Measurements from ENCODE around the gene MICAL3. TPM values are rescaled to one million over a fixed set of nuclear protein-coding genes. Genes with fewer than 3 reads are reported as not detected.
A peak's percentile ranks its signal among the peaks of the same experiment; 100 is the strongest.

MICAL3 gene
- total RNA-seq, 1 experiment from 2014 or later, result 15.2 TPM

- DNase-seq (ENCODE audit: extremely low read depth, low read depth), result no peak
These were observed 166.3 kb downstream of the MICAL3 start for GRCh38 chr22:17858033-17858432.

- DNase-seq (ENCODE audit: extremely low read depth, low read depth), result no peak
These were observed 168.6 kb downstream of the MICAL3 start for GRCh38 chr22:17855572-17856290.

- no peak for DNase-seq (ENCODE audit: extremely low read depth, low read depth)
These were observed 171.3 kb downstream of the MICAL3 start for GRCh38 chr22:17853073-17853472.

DNA sequence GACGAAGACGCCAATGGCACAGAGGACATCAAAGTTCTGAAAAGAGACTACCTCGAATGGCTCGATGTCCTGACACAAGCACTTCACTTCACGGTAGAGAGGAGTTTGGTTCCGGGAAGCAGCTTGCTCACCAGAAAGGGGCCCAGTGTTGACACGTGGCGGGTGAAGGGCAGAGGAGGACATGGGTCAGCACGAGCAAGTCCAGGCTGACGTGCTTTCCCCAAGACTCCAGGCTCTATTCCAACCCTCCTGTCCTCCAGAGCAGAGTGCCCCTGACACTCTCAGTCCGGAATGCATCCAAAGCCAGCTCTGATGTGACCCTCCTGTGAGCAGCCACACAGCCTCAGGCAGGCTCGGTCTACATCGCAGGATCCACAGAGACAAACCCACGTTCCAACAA, 172.6 kb downstream of the MICAL3 start:
- no peak for DNase-seq (ENCODE audit: extremely low read depth, low read depth)

GRCh38 chr22:17847360-17848078, 176.8 kb downstream of the MICAL3 start:
- no peak for DNase-seq (ENCODE audit: extremely low read depth, low read depth)

DNA sequence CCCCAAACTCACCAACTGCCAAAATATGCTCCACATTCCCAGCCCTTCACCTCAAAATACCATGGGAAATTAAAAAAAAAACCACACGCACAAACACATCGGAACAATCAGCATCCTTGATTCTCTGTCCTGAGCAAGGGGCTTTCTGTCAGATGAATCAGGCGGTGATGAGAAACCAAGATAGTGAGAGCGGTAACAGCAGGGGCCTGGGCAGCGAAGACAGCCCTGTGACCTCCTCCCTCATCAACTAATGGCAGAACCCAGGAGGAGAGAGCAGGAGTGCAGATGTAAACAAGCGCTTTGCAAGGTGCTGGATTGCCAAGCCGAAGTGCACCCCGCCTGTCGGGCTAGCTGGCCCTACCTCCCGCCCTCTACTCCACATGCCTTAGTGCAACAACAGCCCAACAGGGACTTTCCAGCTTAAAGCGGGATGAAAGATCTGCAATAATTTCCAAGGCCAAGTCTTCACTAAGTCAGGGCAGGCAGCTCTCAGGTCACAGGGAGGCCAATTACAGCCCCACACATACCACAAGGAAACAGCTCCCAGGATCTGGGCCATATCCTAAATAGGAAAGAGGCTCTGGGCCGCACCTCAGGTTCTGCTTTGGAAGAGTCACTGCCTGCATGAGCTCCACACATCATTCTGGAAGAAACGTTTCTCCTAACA, 177.9 kb downstream of the MICAL3 start:
- no peak for DNase-seq (ENCODE audit: extremely low read depth, low read depth)

DNA sequence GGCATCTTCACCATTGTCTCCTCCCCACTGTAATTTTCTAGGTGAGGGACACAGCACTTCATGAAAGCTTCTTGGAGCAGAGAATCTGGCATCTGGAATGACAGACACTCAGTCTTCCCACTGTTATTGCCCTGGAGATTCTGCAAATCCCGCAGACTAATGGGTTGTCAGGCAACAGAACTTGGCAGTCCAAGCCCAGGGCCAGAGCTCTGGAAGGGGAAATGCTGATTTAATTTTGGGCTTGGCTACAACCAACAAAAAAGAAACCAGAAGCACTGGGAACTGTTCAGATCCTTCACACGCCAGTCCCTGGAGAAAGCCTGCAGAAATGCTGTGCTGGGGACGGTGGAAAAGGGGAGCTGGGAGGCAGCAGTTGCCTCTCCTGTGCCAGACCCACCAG, 178.6 kb downstream of the MICAL3 start:
- DNase-seq (ENCODE audit: extremely low read depth, low read depth), result no peak

DNA sequence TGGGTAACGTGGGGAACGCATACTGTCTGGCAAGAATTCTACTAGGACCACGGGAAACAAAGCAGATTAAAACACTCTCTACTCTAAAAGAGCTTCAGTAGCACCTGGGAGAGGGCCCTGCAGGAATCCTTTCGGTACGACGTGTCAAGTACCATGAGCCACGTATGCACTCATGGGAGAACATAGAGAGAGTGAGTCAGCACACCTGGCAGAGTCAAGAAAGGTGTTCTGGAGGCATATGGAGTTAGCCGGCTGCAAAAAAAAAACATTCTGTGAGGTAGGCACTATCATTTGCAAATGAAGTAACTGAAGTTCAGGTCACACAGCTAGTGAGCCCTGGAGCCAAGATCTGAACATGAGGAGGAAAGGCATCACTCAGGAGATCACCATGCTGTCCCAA, 179.0 kb downstream of the MICAL3 start:
- no peak for DNase-seq (ENCODE audit: extremely low read depth, low read depth)

GRCh38 chr22:17844150-17844549, 180.2 kb downstream of the MICAL3 start:
- no peak for DNase-seq (ENCODE audit: extremely low read depth, low read depth)

DNA sequence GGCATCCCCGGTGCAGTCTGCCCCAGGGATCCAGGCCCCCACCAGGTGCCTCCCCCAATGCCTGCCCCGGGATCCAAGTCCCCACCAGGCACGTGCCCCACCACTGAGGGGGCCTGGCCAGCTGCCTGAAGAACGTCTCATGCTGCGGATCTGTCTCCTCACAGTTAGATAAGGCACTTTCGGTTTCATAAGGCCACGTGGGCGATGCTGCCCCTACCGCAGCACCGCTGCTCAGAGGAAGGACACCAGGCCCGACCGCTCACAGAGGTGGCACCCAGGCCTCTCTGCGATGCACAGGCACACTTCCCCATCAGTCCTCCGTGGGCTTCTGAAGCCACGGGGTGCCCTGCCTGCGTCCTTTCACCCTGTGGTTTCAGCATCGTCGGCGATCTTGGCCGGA, 182.0 kb downstream of the MICAL3 start:
- DNase-seq (ENCODE audit: extremely low read depth, low read depth), result no peak

GRCh38 chr22:17841836-17842235, 182.5 kb downstream of the MICAL3 start:
- no peak for DNase-seq (ENCODE audit: extremely low read depth, low read depth)

DNA sequence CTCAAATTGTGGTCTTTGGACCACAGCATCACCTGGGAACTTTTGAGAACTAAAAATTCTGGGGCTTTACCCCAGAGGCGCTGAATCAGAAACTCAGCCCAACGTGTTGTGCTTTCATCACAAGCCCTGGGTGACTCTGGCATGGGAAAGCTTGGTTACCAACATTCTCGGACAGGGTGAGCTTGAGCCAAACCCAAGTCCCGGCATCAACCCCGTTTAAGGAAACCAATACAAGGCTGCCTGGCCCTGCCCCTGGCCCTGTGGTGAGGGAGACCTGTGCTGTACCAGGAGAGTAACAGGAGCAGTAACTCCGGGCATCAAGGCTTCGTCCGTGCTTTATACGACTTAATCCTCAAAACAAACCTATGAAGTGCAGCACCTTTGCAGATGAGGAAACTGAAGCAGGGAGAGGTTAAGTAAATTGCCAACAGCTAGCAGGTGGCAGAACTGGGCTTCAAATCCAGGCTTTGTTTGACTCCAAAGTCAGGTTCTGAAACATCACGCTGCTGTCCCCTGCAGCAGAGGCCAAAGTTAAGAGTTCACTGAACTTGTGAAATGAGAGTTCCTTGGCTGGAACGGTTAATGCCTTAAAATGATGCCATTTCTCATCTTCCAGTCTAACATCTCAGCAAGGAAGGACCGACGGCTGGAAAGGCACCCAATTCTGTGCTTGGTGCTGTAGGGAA, 186.0 kb downstream of the MICAL3 start:
- DNase-seq (ENCODE audit: extremely low read depth, low read depth), result no peak

DNA sequence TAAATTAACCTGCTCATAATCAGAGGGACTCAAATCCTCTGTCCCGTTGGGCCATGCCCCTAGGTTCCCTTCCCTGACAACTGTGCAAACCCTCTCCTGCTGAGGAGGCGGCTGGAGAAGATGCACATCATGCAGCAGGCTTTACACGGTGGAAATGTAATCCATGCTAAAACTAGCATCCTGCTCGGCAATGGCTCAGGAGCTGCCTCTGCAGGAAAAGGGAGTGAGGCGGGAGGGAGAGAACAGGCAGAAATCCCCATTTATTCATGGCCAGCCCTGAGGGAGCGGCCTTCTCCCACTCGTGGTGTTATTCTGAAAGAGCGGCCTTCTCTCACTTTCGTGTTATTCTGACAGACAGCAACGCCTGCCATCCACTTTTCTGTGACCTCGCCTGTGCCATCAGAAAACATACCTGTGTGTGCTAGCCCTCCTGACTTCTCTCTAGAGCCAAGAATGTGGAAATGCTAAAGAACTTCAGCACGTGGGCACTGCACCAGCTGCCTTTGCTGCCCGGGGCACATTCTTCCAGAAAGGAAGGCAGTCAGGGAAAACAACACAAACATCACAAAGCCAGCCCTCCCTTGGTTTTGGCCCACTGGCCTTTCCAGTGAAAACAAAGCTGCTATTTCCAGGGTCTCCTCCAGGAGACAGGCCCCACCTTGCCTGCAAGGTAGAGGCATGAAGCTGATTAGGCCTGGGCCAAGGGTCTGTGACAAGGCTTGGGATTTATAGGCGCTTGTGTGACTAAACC, 187.2 kb downstream of the MICAL3 start:
- DNase-seq (ENCODE audit: extremely low read depth, low read depth), result no peak

DNA sequence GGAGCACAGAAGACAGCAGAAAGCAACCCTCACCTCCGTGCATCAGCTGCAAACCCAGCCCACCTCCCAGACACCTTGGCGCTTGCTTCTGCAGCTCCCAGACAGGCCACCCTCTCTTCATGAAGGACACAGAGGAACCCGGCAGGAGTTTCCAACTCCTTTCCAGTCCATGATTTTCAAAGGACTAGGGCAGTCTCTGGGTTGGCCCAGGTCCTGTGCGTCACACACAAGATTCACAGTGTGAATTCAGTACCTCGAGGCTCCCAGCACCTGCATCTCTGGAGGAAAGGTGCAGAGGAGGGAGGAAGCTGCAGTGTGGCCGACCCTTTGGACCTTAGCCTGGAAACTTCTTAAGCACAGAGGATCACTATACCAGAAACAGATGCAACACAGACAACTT, 189.1 kb downstream of the MICAL3 start:
- no peak for DNase-seq (ENCODE audit: extremely low read depth, low read depth)

GRCh38 chr22:17833489-17833888, 190.9 kb downstream of the MICAL3 start:
- DNase-seq (ENCODE audit: extremely low read depth, low read depth), result no peak

GRCh38 chr22:17832665-17833064, 191.7 kb downstream of the MICAL3 start:
- no peak for DNase-seq (ENCODE audit: extremely low read depth, low read depth)

- no peak for DNase-seq (ENCODE audit: extremely low read depth, low read depth)
These were observed 192.7 kb downstream of the MICAL3 start for GRCh38 chr22:17831501-17832251.

GRCh38 chr22:17830043-17830961, 194.1 kb downstream of the MICAL3 start:
- peak; percentile 71 for DNase-seq (ENCODE audit: extremely low read depth, low read depth)

DNA sequence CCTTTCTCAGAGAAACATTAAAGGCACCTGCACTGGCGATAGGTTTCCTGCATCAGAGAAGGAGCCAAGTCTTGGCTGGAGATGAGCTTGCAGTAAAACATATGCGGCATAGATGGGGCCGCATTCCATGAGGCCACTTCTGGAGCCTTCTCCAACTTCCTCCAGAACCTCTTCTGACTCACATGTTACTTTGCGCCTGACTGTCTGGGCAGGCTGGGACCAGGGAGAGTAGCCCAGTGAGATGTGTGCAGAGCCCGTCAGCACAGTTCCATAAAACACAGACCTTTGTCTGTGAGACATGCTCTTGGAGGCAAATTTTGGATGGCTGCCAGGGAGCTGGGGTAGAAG, 194.7 kb downstream of the MICAL3 start:
- DNase-seq (ENCODE audit: extremely low read depth, low read depth), result no peak
